GM19452 (cell line): ENCODE measurements around the gene DOLPP1.

Experiments used
- ATAC-seq: cut with Tn5 transposase; IDR thresholded peaks from one replicate; pipeline ENCODE4 v1.9.1; 2021; ENCODE audit not compliant: unreplicated experiment

The DOLPP1 gene, protein sequence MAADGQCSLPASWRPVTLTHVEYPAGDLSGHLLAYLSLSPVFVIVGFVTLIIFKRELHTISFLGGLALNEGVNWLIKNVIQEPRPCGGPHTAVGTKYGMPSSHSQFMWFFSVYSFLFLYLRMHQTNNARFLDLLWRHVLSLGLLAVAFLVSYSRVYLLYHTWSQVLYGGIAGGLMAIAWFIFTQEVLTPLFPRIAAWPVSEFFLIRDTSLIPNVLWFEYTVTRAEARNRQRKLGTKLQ

DNA sequence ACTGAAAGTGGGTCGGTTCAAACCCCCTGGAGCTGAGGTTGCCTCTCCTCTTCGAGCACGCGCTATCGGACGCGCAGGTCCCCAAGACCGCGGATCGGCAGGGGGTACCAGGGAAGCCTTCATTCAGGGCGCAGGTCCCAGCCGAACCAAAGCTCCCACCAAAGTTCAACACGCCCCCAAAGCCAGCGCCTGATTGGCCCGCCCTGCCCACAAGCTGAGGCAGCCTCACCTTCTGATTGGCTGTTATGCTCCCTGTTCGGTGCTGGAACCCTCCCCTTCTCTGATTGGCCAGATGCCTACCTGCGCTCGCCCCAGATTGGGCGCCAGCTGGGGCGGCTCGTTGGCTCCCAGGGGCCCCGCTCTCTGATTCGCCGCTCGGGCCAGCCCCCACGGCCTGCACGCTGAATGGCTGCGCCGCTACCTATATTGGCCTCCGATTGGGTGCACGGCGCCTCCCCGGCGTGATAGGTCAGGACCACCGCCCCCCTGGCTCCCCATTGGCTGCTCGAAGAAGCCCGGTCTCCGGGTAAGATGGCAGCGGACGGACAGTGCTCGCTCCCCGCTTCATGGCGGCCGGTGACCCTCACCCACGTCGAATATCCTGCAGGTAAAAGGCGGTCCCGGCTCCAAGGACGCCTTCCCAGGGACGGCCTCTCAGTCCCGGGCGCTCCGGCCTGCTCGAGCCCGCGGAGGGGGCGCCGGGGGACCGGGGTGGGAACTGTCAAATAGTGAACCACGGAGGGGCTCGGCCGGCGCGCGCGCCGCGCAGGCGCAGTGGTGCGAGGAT is at the start of gene DOLPP1:
TSS of gene DOLPP1 (plus strand) at position 511 of the 787 bp plus-strand sequence. CDS start at position 532, 21 bp downstream.
- ATAC-seq: peak; percentile 89

DNA sequence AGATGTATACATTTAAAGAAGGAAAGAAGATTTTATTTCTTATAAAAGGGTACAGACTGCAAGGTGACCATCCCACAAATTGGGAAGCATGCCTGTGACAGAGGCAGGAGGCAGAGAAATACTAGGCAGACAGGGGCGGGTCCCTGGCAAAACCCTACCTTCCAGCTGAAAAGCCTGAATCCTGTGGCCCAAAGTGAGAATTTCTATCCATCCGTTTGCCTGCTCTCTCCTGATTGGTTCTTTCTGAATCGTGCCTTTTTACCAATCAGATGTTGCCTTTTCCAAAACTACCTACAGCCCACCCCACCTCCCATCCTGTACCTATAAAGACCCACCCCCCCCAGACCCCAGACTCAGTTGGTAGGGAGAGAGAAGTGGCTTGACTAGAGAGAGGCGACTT is 49.4 kb upstream of the DOLPP1 start:
- no peak for ATAC-seq

DNA sequence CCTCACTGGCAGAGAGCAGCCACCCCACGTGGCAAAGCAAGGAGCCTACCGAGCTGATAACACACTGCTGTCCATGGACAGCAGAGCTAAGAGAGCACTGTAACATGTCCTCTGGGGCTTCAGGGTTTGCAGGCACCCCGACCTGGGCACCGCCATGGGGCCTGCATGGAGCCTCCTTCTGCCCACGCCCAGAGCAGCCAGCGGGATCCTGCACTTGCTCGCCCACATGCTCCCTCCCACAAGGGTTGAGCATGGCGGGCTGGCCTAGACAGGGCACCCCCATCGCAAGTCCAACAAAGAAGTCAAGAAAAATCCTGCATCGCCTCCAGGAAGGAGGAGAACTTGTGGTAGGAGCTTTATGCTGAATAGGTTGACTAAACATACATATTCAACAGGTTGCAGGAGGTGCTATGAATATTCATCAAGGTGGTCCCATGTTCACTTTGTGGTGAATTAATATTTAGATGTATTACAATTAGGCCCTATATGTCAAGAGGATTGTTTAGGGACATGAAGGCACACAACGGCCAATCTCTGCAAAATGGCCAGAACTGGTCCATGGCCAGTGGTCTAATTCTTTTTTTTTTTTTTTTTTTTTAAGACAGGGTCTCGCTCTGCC is 48.3 kb upstream of the DOLPP1 start:
- ATAC-seq: no peak

DNA sequence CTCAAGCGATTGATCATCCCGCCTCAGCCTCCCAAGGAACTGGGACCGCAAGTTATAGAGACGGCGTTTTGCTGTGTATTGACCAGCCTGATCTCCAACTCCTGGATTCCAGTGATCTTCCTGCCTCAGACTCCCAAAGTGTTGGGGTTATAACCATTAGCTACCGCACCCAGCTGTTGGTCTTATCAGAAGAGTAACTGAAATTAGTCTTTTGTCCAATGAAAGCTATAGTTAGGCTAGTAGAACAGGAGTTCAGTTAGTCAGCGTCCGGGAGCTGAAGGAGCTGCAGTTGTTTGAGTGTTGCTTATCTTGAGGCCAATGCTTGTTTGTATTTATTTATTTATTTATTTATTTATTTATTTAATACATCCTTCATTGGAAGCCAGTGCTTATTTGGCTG is 47.7 kb upstream of the DOLPP1 start:
- no peak for ATAC-seq

DNA sequence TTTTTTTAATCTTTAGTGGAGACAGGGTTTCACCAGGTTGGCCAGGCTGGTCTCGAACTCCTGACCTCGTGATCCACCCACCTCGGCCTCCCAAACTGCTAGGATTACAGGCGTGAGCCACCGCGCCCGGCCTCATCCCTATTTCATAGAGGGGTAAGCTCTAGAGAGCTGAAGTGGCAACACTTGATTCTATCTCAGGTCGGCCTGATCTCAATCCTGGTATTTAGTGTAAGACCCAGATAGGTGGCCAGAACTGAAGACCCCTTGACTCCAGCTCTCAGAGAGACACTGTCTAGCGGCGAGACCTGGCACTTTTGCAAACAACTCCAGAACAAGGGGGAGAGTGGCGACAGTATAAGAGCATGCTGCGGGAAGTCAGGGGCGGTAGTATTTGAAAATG is 45.1 kb upstream of the DOLPP1 start:
- ATAC-seq: peak; percentile 9

DNA sequence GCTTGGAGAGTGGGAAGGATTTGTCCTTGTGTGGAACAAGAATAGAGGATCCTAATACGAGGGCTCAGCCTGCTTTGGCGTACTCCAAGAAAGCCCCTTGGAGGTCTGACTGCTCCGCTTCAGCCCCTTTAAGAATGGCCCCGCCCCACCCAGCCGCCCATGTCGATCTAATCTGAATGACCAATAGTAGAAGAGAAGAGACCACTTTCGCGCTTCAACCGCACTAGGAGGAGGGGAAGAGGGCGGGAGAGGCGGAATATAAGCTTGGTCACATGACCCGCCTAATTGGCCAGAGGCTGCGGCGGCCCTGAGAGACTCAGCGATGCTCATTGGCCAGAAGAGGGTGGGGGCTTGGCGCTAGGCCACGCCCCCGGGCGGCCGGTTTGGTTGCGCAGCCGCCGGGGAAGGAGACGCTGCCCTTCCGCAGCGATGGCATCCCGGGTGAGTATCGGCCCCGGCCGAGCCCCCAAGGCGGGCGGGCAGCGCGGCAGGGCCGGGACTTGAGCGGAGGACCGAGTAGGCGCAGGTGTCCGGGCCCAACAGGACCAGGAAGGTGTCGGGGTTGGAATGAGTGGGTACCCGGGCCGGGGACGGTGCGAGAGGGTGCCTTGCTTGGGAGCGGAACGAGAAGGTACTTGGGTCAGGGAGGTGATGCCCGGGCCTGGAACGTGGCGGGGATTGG is 44.5 kb upstream of the DOLPP1 start, which contains the start of gene MIGA2:
TSS of gene MIGA2 (plus strand) at position 386 of the 682 bp plus-strand sequence. CDS start 3,969 bp downstream, outside the sequence.
- peak; percentile 96 for ATAC-seq

DNA sequence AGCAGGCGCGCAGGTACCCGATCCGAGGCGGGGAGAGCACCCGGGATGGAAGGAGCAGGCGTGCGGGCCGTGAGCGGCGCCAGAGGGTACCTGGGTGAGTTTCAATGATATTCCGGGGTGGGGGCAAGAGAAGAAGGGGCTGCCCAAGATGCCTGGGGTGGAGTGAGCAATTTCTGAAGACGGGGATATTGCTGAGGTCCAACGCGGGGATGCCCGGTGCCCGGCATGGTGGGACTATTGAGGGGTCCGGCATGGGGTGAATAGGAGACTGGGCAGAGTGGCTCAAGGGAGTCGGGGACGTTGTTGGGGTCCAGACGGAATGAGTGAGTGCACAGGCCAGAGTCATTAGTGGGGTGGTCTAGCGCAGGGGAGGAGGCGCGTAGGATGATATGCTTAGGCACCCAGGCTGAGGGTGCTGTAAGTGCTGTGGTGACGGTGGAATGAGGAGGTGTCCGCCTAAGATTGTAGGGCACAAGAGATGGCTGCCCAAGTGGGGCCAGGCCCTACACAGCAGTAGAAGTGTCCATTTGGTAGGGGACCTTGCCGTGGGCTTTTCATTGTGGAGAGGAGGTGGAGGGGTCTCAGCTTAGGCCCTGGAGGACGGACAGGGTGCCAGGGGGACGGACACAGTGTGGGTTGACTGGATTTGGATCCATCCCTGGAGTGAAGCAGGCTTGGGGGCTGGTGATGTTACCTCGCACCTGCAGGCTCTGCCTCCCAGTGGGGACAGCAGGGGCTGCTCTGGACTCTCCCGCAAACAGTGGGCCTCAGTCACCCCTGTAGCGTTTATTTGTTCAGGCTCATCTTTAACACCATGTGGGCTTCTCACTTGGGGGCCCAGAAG is 43.8 kb upstream of the DOLPP1 start:
- ATAC-seq: no peak

DNA sequence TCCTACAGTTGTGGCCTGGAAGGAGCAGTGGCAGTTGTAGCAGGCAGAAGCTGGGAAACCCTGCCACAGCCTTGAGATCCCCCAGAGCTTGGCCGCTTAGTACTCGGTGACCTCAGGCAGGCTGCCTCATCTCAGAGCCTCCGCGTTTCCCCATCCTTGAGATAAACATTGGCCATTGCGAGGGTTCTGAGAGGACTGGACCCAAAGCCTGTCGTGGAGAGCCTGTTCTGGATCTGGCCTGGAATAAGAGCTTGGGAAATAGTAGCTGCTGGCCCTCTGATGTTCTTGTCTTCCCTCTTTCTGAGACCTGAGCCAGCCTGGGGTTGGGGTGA is 43.2 kb upstream of the DOLPP1 start:
- ATAC-seq: no peak

DNA sequence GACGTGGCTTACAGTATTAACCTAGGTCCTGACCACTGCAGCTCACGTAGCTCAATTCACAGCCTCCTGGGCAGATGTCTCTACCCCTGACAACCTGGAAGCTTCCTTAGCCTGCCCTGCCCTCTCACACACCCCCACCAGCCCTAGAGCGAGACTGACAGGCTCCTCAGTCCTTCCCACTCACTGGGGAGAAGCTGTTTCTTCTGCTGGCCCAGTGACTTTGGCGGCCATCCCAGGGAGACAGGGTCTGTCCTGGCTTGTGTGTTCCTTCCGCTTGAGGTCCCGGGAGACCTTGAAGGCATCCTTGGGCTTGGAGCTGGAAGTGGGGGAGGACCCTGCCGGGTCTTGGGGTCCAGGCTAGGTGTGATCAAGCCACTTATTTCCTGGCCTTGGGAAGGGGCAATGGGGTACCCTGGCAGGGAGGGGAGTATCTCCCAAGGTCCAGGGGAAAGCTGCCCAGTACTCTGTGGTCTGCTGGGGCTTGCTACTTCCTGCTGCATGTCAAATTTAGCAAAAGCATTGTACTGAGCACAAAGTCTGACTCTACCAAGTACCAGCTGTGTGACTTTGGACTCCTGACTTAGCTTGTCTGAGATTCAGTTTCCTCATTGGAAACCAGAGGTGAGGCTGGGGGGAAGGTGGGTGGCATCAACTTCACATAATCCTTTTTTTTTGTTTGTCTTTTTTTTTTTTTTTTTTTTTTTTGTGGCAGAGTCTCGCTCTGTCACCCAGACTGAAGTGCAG is 42.6 kb upstream of the DOLPP1 start:
- no peak for ATAC-seq

DNA sequence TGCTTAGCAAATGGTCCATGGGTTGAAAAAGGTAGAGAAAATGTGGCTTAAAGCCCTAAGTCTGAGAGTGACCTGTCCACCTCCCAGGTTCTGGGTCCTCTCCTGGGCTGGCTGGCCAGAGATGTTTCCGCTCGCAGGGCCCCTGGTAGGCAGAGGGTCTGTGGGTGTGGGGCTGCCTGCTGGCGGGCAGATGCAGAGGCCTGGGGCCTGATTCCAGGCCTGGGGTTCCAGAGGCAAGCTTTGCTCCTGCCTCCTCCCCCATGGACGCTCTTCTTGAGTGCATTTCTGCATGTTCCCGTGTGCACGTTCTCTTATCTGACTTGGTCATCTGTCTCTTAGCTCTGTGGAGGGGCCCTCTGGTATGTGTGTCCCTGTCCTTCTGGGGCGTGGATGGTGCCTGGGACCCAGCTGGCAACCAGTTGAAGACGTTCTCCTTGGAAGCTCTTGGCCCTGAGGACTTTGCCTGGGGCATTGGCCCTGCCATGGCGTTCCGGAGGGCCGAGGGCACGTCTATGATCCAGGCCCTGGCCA is 40.7 kb upstream of the DOLPP1 start:
- no peak for ATAC-seq

DNA sequence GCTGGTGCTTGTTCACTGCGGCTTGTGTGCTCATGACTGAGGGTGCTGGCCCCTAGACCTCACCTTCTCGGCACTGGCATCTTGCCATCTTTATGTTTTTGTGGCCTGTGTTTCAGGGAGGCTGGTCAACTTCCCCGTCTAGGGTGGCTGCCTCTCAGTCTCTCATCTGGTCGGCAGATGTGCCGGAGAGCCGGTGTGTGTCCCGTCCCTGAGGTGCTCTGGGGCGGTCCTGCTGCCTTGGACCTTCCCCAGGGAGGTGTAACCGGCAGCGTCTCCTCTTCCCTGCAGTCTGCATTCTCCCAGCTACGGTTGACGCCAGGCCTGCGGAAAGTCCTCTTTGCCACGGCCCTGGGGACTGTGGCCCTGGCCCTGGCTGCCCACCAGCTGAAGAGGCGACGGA is 38.9 kb upstream of the DOLPP1 start:
- no peak for ATAC-seq

DNA sequence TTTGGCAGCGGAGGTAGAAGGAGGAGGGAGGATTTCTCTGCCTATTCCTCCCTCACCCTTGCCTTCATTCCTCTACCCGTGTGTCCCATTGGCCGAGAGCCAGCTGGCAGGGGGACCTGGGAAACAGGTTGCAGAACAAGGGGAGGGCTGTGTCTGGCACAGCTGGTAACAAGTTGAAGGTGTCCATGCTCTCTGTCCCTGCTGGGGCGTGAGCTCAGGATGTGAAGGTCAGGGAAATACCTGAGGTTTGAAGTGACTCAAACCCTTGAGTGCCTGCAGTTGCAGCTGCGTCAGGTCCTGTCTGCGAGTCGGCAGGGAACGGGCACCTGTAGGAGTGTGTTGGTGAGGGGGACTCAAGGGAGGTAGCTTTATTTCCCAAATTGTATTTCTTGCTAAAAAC is 28.3 kb upstream of the DOLPP1 start:
- ATAC-seq: no peak

DNA sequence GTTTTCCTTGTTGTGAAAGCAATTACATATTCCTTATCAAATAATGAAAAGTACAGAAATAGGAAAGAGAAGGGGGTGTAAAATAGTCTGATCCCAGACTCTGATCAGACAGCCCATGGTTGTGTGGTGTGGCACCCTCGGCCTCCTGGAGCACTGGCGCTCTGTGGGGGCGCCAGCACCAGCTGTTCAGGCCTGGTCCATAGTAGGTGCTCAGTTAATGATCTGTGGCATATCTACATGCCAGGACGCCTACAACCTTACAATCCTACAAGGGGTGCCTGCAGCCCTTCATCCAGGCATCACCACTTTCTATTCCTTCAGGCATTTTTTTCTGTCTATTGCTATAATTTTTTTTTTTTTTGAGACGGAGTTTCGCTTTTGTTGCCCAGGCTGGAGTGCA is 27.9 kb upstream of the DOLPP1 start:
- no peak for ATAC-seq

DNA sequence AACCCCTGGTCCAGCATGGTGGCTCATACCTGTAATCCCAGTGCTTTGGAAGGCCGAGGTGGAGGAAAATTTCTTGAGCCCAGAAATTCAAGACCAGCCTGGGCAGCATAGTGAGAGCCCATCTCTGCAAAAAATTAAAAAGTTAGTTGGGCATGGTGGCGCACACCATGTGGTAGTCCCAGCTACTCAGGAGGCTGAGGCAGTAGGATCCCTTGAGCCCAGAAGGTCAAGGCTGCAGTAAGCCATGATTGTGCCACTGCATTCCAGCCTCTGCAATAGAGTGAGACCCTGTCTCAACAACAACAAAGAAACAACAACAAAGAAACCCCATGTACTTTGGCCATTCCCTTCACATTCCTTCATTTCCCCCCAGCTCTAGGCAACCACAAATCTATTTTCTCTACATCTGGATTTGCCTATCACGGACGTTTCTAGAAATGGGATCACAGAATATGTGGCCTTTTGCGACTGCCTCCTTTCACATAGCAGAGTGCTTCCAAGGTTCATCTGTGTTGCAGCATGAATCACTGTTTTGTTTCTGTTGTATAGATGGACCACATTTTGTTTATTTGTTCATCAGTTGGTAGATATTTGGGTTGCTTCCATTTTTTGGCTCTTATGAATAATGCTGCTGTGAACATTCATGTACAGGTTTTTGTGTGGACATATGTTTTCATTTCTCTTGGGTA is 26.6 kb upstream of the DOLPP1 start:
- ATAC-seq: no peak

DNA sequence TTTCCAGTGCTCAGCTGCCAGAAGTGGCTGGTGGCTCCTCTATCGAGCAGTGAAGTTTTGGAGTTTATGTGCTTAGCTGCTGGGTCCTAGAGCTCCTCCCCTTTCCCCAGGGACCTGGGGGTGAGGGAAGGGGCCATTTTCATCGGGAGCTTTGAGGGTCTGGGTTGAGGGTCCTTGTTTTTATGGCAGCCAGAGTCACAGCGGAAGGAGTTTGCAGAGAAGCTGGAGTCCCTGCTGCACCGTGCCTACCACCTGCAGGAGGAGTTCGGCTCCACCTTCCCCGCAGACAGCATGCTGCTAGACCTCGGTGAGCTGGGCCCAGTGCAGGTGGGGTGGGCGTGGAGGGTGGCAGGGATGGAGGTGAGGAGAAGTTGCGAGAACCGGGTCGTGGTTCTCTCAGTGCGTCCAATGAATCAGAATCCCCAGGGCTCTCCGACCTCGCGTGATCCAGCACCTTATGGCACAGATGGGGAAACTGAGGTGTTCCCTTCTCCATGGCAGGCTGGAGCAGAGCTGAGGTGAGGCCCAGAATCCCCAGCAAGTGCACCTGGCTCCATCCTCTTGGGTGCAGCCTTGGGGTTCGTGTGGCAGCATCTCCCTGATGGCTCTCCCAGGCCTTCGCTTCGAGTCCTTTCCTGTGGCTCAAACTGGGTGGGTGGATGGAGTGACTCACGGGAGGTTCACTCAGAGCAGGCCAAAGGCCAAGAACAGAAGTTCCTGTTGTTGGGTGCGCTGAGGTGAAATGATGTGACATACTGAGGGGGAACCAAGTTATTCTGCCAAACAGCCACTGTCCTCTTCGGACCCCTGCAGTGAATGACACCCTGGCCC is 21.7 kb upstream of the DOLPP1 start:
- ATAC-seq: no peak

DNA sequence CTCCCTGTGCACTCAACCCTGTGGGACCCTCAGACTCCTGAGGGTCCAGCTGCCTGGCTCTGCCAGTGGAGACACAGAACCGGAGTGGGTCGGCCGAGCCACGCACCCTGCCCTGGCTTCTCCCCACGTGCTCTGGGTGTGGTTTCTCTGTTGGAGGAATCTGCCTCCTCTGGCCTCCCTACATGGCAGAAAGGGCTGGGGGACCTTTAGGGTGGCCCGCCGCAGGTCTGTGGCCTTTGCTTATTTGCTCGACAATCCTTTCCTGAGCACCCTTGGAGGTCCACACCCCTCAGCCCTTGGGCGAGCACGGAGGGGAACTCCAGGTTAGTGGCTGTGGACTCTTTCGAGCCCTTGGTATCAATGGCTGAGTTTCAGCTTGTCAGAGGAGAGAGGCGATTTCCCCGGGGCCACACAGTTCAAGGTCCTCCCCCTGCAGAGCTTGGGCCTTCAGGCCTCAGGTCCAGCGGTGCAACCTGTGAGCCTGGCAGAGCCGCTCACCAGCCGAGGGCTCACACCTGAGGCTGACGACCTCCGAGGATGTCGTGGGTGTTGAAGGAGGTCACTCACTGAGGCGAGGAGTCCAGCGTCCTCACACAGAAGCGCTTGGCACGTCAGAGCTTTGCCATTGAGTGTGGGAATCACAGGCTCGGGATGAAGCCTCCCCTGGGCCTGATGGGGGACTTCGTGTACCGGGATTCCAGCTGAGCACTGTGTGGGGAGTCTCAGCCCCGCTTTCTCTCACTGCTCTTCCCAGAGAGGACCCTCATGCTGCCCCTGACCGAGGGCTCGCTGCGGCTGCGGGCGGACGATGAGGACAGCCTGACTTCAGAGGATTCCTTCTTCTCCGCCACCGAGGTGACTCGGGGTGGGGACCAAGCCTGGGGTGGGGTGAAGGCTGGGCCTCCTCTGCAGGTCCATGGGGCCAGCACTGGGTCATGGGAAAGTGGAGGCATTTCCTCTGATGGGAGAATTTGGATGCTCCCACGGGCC is 20.8 kb upstream of the DOLPP1 start:
- ATAC-seq: no peak

DNA sequence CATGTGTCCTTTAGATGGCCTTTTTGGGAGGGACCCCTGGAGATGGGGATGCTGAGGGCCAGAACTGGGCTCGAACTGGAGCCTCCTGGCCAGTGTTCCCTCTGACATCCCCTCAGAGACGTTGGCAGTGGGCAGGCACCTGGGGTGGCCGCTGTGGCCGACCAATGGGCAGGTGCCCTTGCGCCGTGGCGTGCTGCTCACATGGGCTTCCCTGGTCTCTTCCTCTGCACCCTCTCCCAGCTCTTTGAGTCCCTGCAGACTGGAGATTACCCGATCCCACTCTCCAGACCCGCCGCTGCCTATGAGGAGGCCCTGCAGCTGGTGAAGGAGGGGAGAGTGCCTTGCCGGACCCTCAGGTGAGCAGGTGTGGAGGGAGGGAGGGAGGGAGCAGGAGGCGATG is 19.9 kb upstream of the DOLPP1 start:
- ATAC-seq: no peak
